GM12878 (cell line): Measurements from ENCODE around the gene PTPRD. TPM values are rescaled to one million over a fixed set of nuclear protein-coding genes. Genes with fewer than 3 reads are reported as not detected.

Experiments used
- ATAC-seq: fragments of 200-7000 bp; cut with Tn5 transposase; 3 replicates; pipeline ENCODE4 v1.9.1; 2020; ENCODE audit warnings: mild to moderate bottlenecking, moderate library complexity
- BruUV-seq: library from RNA; stranded (reverse); fragments of 400-500 nt; replicated peaks from 2 replicates; lab custom pipeline; 2021; lab: Mats Ljungman, UMichigan
- CTCF ChIA-PET: fragments of 300-600 bp; sonication (Branson Sonifier 250); formaldehyde crosslinking; extraction: SDS; loops from one replicate; lab custom pipeline; 2021; ENCODE audit warnings: inconsistent platforms; lab: Yijun Ruan, JAX
- POLR2A ChIA-PET: fragments of 350-600 bp; formaldehyde crosslinking; extraction: SDS; loops from one replicate; lab custom pipeline; 2021; ENCODE audit warnings: inconsistent platforms; lab: Charles Lee
- RAD21 ChIA-PET: fragments of 300-600 bp; sonication (Branson Sonifier 250); formaldehyde crosslinking; loops from one replicate; lab custom pipeline; 2023; ENCODE audit warnings: antibody characterized with exemption; ENCODE audit not compliant: unreplicated experiment; lab: Charles Lee
- SMC1A ChIA-PET: fragments of 300-600 bp; sonication (Branson Sonifier 250); formaldehyde crosslinking; loops from one replicate; lab custom pipeline; 2023; ENCODE audit not compliant: unreplicated experiment, uncharacterized antibody; lab: Charles Lee
- DNase-seq: peaks from one replicate; pipeline ENCODE4 v3.0.0-alpha.2; 2011; ENCODE audit warnings: low read depth, low spot score
- FAIRE-seq: peaks from 3 replicates; lab custom pipeline; 2011; peaks lifted over from hg19 to GRCh38; lab: Jason Lieb, UNC
- H2AFZ ChIP-seq: 2 replicates; pipeline ENCODE4 v1.6.0; 2011; ENCODE audit warnings: low read depth, low read length, control low read depth; ENCODE audit not compliant: control insufficient read depth
- H3K27ac ChIP-seq: 2 replicates; pipeline ENCODE4 v1.5.1; 2011; ENCODE audit warnings: control low read depth; ENCODE audit not compliant: control insufficient read depth, insufficient read depth
- H3K27me3 ChIP-seq, 2 experiments: replicated peaks in 1 of 2; 2 replicates each; pipeline versions ENCODE4 v1.6.0 to v1.6.1; 2011; ENCODE audit warnings: low read length in 1 of 2; ENCODE audit not compliant: control insufficient read depth in 2 of 2, insufficient read depth in 2 of 2
- H3K36me3 ChIP-seq, 2 experiments: 2 replicates each; pipeline ENCODE4 v1.5.1; 2011; ENCODE audit warnings: low read length in 1 of 2; ENCODE audit not compliant: control insufficient read depth in 2 of 2, insufficient read depth in 2 of 2
- H3K4me1 ChIP-seq: 2 replicates; pipeline ENCODE4 v1.6.1; 2011; ENCODE audit warnings: mild to moderate bottlenecking, low read length, moderate library complexity, mixed read lengths; ENCODE audit not compliant: control insufficient read depth, insufficient read depth
- H3K4me2 ChIP-seq: 2 replicates; pipeline ENCODE4 v1.6.0; 2011; ENCODE audit warnings: control low read depth; ENCODE audit not compliant: control insufficient read depth, insufficient read depth
- H3K4me3 ChIP-seq: fragments of 200-600 bp; sonication (generic); 2 replicates; pipeline ENCODE4 v1.5.1; 2016
- H3K79me2 ChIP-seq: 2 replicates; pipeline ENCODE4 v1.6.0; 2011; ENCODE audit warnings: low read length; ENCODE audit not compliant: control insufficient read depth, insufficient read depth
- H3K9ac ChIP-seq: 2 replicates; pipeline ENCODE4 v1.8.0; 2011; ENCODE audit warnings: low read length, control low read depth, mixed read lengths; ENCODE audit not compliant: control insufficient read depth, insufficient read depth
- H3K9me3 ChIP-seq: replicated peaks from 3 replicates; pipeline ENCODE4 v1.5.1; 2011; ENCODE audit warnings: mild to moderate bottlenecking, low read length; ENCODE audit not compliant: control insufficient read depth, insufficient read depth
- H4K20me1 ChIP-seq: 2 replicates; pipeline ENCODE4 v1.6.0; 2011; ENCODE audit not compliant: control insufficient read depth, insufficient read depth
- CREM ChIP-seq: IDR thresholded peaks from 2 replicates; pipeline ENCODE4 v1.6.1; 2014; ENCODE audit warnings: antibody characterized with exemption, low read depth
- POLR2AphosphoS5 ChIP-seq: IDR thresholded peaks from 2 replicates; pipeline ENCODE4 v1.6.1; 2011; ENCODE audit warnings: mild to moderate bottlenecking, low read length, inconsistent platforms
- in situ Hi-C: fragments of 300-500 bp; cut with MboI; formaldehyde crosslinking; loops from 9 replicates; pipeline ENCODE4 v1.14.3; 2018; ENCODE audit warnings: mixed read lengths
- intact Hi-C: fragments of 100-400 bp; cut with micrococcal nuclease; formaldehyde crosslinking; loops from one replicate; pipeline ENCODE4 v1.14.2; 2022; ENCODE audit not compliant: unreplicated experiment
- polyA plus RNA-seq, 11 experiments: library from polyadenylated mRNA; depleted of rRNA in 4 of 11; unstranded in 6 of 11; stranded (reverse) in 5 of 11; fragments of >200 nt; fragmentation: Nextera tagmentation in 4 of 11; fragmentation: Illumina TruSeq in 1 of 11; extraction: Ambion mirVana in 4 of 11; extraction: Trizol in 1 of 11; gene quantifications; 1 replicate in 1 of 11; 2 replicates in 10 of 11; pipeline versions ENCODE4 v1.2.1 to v1.2.3, GENCODE V29; 2011 to 2016; ENCODE audit warnings: inconsistent platforms in 2 of 11, missing spikeins in 2 of 11, low read depth in 1 of 11
- total RNA-seq, 4 experiments: library from RNA; depleted of rRNA in 3 of 4; stranded (reverse); fragments of >200 nt in 3 of 4; fragmentation: Illumina TruSeq in 1 of 4; extraction: Trizol in 1 of 4; gene quantifications; 2 replicates each; pipeline versions ENCODE4 v1.2.1 to v1.2.3, GENCODE V29; 2013 to 2021
- TF ChIP-seq, protein P1 (sequence below): fragments of 450-650 bp; IDR thresholded peaks from 2 replicates; pipeline ENCODE4 v1.6.1; 2017; ENCODE audit warnings: antibody characterized with exemption, mild to moderate bottlenecking, moderate library complexity
- TF ChIP-seq, protein P2 (sequence below): fragments of 450-650 bp; IDR thresholded peaks from 2 replicates; pipeline ENCODE4 v1.6.1; 2017; ENCODE audit warnings: mild to moderate bottlenecking, moderate library complexity

Gene PTPRD
- total and polyA plus RNA-seq, 10 of the 15 experiments (the other 5 are each of a cell fraction or from before 2014, with no cell fraction given): under 0.01 to 0.05 (median 0.01) TPM; not detected in 7

DNA sequence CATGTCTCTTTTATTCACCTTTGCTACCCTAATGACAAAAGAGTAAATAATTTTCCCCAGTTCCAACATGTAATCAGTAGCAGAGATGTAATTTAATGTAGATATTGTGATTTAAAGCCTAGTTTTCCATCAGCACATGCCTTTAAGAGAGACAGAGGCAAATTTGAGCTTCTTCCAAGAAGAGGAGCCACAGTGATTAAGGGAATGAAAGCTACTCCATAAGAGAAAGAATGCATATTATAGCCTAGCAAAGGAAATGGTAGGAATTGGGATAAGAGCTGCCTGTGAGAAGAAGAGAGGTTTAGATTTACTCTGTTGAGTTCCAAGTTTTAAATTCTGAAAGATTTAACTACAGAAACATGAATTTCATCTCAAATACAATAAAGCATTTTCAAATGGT is 2222.2 kb downstream of the PTPRD start:
- H3K36me3 ChIP-seq: no peaks in the 10 kb centered on the region
- FAIRE-seq: no peak
- no peaks in the 10 kb centered on the region for H3K9me3 ChIP-seq
- no peaks in the 10 kb centered on the region for H3K27me3 ChIP-seq
- no peak for TF ChIP-seq CREM
- TF ChIP-seq, protein P1, sequence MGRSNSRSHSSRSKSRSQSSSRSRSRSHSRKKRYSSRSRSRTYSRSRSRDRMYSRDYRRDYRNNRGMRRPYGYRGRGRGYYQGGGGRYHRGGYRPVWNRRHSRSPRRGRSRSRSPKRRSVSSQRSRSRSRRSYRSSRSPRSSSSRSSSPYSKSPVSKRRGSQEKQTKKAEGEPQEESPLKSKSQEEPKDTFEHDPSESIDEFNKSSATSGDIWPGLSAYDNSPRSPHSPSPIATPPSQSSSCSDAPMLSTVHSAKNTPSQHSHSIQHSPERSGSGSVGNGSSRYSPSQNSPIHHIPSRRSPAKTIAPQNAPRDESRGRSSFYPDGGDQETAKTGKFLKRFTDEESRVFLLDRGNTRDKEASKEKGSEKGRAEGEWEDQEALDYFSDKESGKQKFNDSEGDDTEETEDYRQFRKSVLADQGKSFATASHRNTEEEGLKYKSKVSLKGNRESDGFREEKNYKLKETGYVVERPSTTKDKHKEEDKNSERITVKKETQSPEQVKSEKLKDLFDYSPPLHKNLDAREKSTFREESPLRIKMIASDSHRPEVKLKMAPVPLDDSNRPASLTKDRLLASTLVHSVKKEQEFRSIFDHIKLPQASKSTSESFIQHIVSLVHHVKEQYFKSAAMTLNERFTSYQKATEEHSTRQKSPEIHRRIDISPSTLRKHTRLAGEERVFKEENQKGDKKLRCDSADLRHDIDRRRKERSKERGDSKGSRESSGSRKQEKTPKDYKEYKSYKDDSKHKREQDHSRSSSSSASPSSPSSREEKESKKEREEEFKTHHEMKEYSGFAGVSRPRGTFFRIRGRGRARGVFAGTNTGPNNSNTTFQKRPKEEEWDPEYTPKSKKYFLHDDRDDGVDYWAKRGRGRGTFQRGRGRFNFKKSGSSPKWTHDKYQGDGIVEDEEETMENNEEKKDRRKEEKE: no peak
- TF ChIP-seq, protein P2, sequence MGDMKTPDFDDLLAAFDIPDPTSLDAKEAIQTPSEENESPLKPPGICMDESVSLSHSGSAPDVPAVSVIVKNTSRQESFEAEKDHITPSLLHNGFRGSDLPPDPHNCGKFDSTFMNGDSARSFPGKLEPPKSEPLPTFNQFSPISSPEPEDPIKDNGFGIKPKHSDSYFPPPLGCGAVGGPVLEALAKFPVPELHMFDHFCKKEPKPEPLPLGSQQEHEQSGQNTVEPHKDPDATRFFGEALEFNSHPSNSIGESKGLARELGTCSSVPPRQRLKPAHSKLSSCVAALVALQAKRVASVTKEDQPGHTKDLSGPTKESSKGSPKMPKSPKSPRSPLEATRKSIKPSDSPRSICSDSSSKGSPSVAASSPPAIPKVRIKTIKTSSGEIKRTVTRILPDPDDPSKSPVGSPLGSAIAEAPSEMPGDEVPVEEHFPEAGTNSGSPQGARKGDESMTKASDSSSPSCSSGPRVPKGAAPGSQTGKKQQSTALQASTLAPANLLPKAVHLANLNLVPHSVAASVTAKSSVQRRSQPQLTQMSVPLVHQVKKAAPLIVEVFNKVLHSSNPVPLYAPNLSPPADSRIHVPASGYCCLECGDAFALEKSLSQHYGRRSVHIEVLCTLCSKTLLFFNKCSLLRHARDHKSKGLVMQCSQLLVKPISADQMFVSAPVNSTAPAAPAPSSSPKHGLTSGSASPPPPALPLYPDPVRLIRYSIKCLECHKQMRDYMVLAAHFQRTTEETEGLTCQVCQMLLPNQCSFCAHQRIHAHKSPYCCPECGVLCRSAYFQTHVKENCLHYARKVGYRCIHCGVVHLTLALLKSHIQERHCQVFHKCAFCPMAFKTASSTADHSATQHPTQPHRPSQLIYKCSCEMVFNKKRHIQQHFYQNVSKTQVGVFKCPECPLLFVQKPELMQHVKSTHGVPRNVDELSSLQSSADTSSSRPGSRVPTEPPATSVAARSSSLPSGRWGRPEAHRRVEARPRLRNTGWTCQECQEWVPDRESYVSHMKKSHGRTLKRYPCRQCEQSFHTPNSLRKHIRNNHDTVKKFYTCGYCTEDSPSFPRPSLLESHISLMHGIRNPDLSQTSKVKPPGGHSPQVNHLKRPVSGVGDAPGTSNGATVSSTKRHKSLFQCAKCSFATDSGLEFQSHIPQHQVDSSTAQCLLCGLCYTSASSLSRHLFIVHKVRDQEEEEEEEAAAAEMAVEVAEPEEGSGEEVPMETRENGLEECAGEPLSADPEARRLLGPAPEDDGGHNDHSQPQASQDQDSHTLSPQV: no peak
- TF ChIP-seq POLR2AphosphoS5: no peak
- H3K4me2 ChIP-seq: no peak overlapping the region
- ChIA-PET POLR2A (no interaction called here), SMC1A (interaction anchor here (0.9 kb wide), 1 partner anchor 15 kb away, joined by 3 read pairs; no protein-coding TSS in a partner anchor), CTCF (no interaction called here), RAD21 (no interaction called here)
- in situ Hi-C loops: no loop called here
- ATAC-seq: no peak
- intact Hi-C loops: no loop called here
- H2AFZ ChIP-seq: no peak overlapping the region
- H3K9ac ChIP-seq: no peak overlapping the region
- H3K79me2 ChIP-seq: no peaks in the 10 kb centered on the region
- H3K4me1 ChIP-seq: no peaks in the 10 kb centered on the region
- no peak for DNase-seq
- no peak overlapping the region for H3K27ac ChIP-seq
- H3K4me3 ChIP-seq: no peak overlapping the region
- BruUV-seq: no TSS peak
- H4K20me1 ChIP-seq: no peaks in the 10 kb centered on the region
